H9 (cell line): ENCODE results near the gene ABCG8. TPM values are rescaled to one million over a fixed set of nuclear protein-coding genes. Genes with fewer than 3 reads are reported as not detected.

Experiments used
- DNase-seq: peaks from one replicate; pipeline ENCODE4 v3.0.0-alpha.2; 2017
- H2AFZ ChIP-seq: one replicate; pipeline ENCODE4 v1.6.1; 2013; ENCODE audit warnings: mild to moderate bottlenecking, low read length, control low read depth, moderate library complexity
- H2AK5ac ChIP-seq: 2 replicates; pipeline ENCODE4 v1.6.1; 2013; ENCODE audit warnings: low read length, control low read depth, mixed read lengths; ENCODE audit not compliant: insufficient read length
- H2BK120ac ChIP-seq: one replicate; pipeline ENCODE4 v1.6.1; 2013; ENCODE audit warnings: low read depth, mild to moderate bottlenecking, low read length, control low read depth, inconsistent platforms; ENCODE audit not compliant: poor library complexity, severe bottlenecking
- H2BK12ac ChIP-seq: 2 replicates; pipeline ENCODE4 v1.6.1; 2013; ENCODE audit warnings: low read length, control low read depth, mixed read lengths, low read depth; ENCODE audit not compliant: insufficient read length
- H2BK15ac ChIP-seq: 2 replicates; pipeline ENCODE4 v1.6.1; 2013; ENCODE audit warnings: low read depth, low read length, control low read depth
- H2BK20ac ChIP-seq: one replicate; pipeline ENCODE4 v1.6.1; 2013; ENCODE audit warnings: low read depth, mild to moderate bottlenecking, low read length, control low read depth, inconsistent platforms; ENCODE audit not compliant: poor library complexity, severe bottlenecking
- H2BK5ac ChIP-seq: 2 replicates; pipeline ENCODE4 v1.6.1; 2013; ENCODE audit warnings: low read length, control low read depth, mixed read lengths; ENCODE audit not compliant: insufficient read length
- H3K14ac ChIP-seq: 2 replicates; pipeline ENCODE4 v1.6.1; 2013; ENCODE audit warnings: low read length, control low read depth; ENCODE audit not compliant: insufficient read depth
- H3K18ac ChIP-seq: 2 replicates; pipeline ENCODE4 v1.6.1; 2013; ENCODE audit warnings: low read depth, mild to moderate bottlenecking, mixed read lengths, low read length, control low read depth; ENCODE audit not compliant: insufficient read length
- H3K23ac ChIP-seq: 2 replicates; pipeline ENCODE4 v1.6.1; 2013; ENCODE audit warnings: low read length, control low read depth, mixed read lengths, low read depth; ENCODE audit not compliant: insufficient read length
- H3K23me2 ChIP-seq: 2 replicates; pipeline ENCODE4 v1.6.1; 2013; ENCODE audit warnings: low read depth, mild to moderate bottlenecking, mixed read lengths, low read length, control low read depth; ENCODE audit not compliant: insufficient read length, poor library complexity, severe bottlenecking
- H3K27ac ChIP-seq: 2 replicates; pipeline ENCODE4 v1.5.1; 2013; ENCODE audit warnings: low read length, control low read depth, mixed read lengths, low read depth; ENCODE audit not compliant: insufficient read length
- H3K27me3 ChIP-seq: 2 replicates; pipeline ENCODE4 v1.6.1; 2013; ENCODE audit warnings: low read length, control low read depth, inconsistent platforms; ENCODE audit not compliant: insufficient read depth
- H3K4ac ChIP-seq: 2 replicates; pipeline ENCODE4 v1.6.1; 2013; ENCODE audit warnings: low read depth, mild to moderate bottlenecking, control low read depth, inconsistent platforms, low read length, moderate library complexity
- H3K4me1 ChIP-seq: 2 replicates; pipeline ENCODE4 v1.6.1; 2013; ENCODE audit warnings: low read length, control low read depth, inconsistent platforms; ENCODE audit not compliant: insufficient read depth
- H3K4me2 ChIP-seq: 2 replicates; pipeline ENCODE4 v1.6.1; 2013; ENCODE audit warnings: low read length, control low read depth, mixed read lengths; ENCODE audit not compliant: insufficient read length, insufficient read depth
- H3K56ac ChIP-seq: 2 replicates; pipeline ENCODE4 v1.6.1; 2013; ENCODE audit warnings: low read depth, mild to moderate bottlenecking, mixed read lengths, low read length, control low read depth; ENCODE audit not compliant: insufficient read length
- H3K79me1 ChIP-seq: 2 replicates; pipeline ENCODE4 v1.6.1; 2013; ENCODE audit warnings: low read depth, mild to moderate bottlenecking, moderate library complexity, low read length, control low read depth, inconsistent platforms; ENCODE audit not compliant: insufficient read depth, poor library complexity, severe bottlenecking
- H3K79me2 ChIP-seq: 2 replicates; pipeline ENCODE4 v1.6.1; 2013; ENCODE audit warnings: low read length, control low read depth, inconsistent platforms; ENCODE audit not compliant: insufficient read depth
- H3K9ac ChIP-seq: 2 replicates; pipeline ENCODE4 v1.6.1; 2013; ENCODE audit warnings: low read length, control low read depth, mixed read lengths; ENCODE audit not compliant: insufficient read length; ENCODE audit errors: extremely low read depth
- H3K9me3 ChIP-seq: one replicate; pipeline ENCODE4 v1.6.1; 2013; ENCODE audit warnings: low read depth, low read length, inconsistent platforms; ENCODE audit not compliant: control insufficient read depth
- H3T11ph ChIP-seq: one replicate; pipeline ENCODE4 v1.6.1; 2013; ENCODE audit warnings: mild to moderate bottlenecking, low read length, control low read depth, inconsistent platforms
- H4K20me1 ChIP-seq: one replicate; pipeline ENCODE4 v1.6.1; 2013; ENCODE audit not compliant: control insufficient read depth, insufficient read length, insufficient read depth
- H4K5ac ChIP-seq: 2 replicates; pipeline ENCODE4 v1.6.1; 2013; ENCODE audit warnings: low read depth, mild to moderate bottlenecking, mixed read lengths, low read length, control low read depth; ENCODE audit not compliant: insufficient read length
- H4K8ac ChIP-seq: replicated peaks from 2 replicates; pipeline ENCODE4 v1.6.1; 2013; ENCODE audit warnings: low read length, control low read depth, mixed read lengths, low read depth; ENCODE audit not compliant: insufficient read length
- H4K91ac ChIP-seq: 2 replicates; pipeline ENCODE4 v1.6.1; 2013; ENCODE audit warnings: low read depth, mild to moderate bottlenecking, moderate library complexity, mixed read lengths, low read length, control low read depth; ENCODE audit not compliant: insufficient read length
- H3K27ac Mint-ChIP-seq, 3 experiments: 2 replicates in 2 of 3; 3 replicates in 1 of 3; pipeline ENCODE4 v1.8.0; 2020 to 2021; ENCODE audit warnings: mixed read lengths in 3 of 3, mild to moderate bottlenecking in 1 of 3, moderate library complexity in 1 of 3
- H3K27me3 Mint-ChIP-seq: 2 replicates; pipeline ENCODE4 v1.8.0; 2021; ENCODE audit warnings: low read depth, mild to moderate bottlenecking, moderate library complexity, mixed read lengths
- H3K36me3 Mint-ChIP-seq, 3 experiments: 2 replicates in 2 of 3; 3 replicates in 1 of 3; pipeline ENCODE4 v1.8.0; 2020 to 2021; ENCODE audit warnings: low read depth in 3 of 3, mixed read lengths in 3 of 3; ENCODE audit not compliant: insufficient read depth in 1 of 3
- H3K4me1 Mint-ChIP-seq, 2 experiments: 2 replicates each; pipeline ENCODE4 v1.8.0; 2020; ENCODE audit warnings: mixed read lengths in 2 of 2
- H3K4me3 Mint-ChIP-seq, 2 experiments: 2 replicates in 1 of 2; 3 replicates in 1 of 2; pipeline ENCODE4 v1.8.0; 2020 to 2021; ENCODE audit warnings: mild to moderate bottlenecking in 2 of 2, mixed read lengths in 2 of 2, moderate library complexity in 1 of 2
- H3K9me3 Mint-ChIP-seq, 2 experiments: 2 replicates in 1 of 2; 3 replicates in 1 of 2; pipeline ENCODE4 v1.8.0; 2020; ENCODE audit warnings: mild to moderate bottlenecking in 2 of 2, mixed read lengths in 2 of 2, moderate library complexity in 1 of 2
- WGBS: extraction: QIAGEN DNeasy Blood & Tissue Kit; methylation state at CpG from one replicate; pipeline ENCODE4 v1.1.7; 2013; ENCODE audit warnings: missing lambda C conversion rate, low lambda C conversion rate, mixed read lengths; ENCODE audit not compliant: insufficient read length; ENCODE audit errors: extremely low coverage; 5-methylcytosine and 5-hydroxymethylcytosine counted together
- total RNA-seq: library from RNA; stranded (reverse); gene quantifications from 2 replicates; pipeline ENCODE4 v1.2.1, GENCODE V29; 2021
- TF ChIP-seq, protein P1 (sequence below): fragments of 200-600 bp; sonication (generic); conservative IDR thresholded peaks from 3 replicates; pipeline ENCODE4 v1.8.0; 2021; ENCODE audit warnings: antibody characterized with exemption, mild to moderate bottlenecking

The ABCG8 gene
- total RNA-seq, 1 experiment from 2014 or later, result not detected

DNA sequence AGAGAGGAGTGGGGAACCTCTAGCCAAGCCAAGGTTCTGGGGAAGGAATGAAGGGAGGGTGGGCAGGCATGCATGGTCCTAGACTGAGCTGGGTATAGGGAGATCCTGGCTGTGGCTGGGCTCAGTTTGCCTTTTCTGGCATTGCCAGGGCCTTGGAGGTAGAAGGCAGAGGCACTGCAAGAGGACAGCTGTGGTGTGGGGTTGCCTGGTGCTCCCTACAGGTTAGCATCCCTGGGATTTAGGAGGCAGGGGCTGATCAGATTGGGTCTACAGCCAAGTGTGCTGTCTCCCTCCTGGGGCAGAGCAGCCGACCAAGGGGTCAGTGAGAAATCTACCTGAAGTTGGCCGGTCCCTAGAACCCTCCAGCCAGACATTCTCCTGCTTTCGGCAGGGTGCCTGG is 15.9 kb downstream of the ABCG8 start:
- no peak overlapping the region for H4K91ac ChIP-seq
- H4K5ac ChIP-seq, result no peak overlapping the region
- no peaks in the 10 kb centered on the region for H4K20me1 ChIP-seq
- WGBS, result no CpG with 5 or more reads among the region's 3 CpGs
- TF ChIP-seq, protein P1, sequence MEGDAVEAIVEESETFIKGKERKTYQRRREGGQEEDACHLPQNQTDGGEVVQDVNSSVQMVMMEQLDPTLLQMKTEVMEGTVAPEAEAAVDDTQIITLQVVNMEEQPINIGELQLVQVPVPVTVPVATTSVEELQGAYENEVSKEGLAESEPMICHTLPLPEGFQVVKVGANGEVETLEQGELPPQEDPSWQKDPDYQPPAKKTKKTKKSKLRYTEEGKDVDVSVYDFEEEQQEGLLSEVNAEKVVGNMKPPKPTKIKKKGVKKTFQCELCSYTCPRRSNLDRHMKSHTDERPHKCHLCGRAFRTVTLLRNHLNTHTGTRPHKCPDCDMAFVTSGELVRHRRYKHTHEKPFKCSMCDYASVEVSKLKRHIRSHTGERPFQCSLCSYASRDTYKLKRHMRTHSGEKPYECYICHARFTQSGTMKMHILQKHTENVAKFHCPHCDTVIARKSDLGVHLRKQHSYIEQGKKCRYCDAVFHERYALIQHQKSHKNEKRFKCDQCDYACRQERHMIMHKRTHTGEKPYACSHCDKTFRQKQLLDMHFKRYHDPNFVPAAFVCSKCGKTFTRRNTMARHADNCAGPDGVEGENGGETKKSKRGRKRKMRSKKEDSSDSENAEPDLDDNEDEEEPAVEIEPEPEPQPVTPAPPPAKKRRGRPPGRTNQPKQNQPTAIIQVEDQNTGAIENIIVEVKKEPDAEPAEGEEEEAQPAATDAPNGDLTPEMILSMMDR, result no peak
- no peaks in the 10 kb centered on the region for H3K9me3 ChIP-seq
- no peak for DNase-seq
- no peaks in the 10 kb centered on the region for H3K79me2 ChIP-seq
- H3K79me1 ChIP-seq, result no peaks in the 10 kb centered on the region
- Mint-ChIP-seq H3K27me3 (peaks cover 43% of the 10 kb centered on the region), H3K27ac (no peak overlapping the region), H3K9me3 (no peaks in the 10 kb centered on the region), H3K4me3 (no peak overlapping the region), H3K36me3 (no peaks in the 10 kb centered on the region; a peak in 1 of 7 replicates), H3K4me1 (no peaks in the 10 kb centered on the region)
- no peak overlapping the region for H3K18ac ChIP-seq
- H2BK12ac ChIP-seq, result no peak overlapping the region
- no peaks in the 10 kb centered on the region; the same call in 1 of the 2 replicates for H3K27me3 ChIP-seq
- no peak overlapping the region for H2BK20ac ChIP-seq
- H4K8ac ChIP-seq, result no peak overlapping the region
- H2AFZ ChIP-seq, result no peak overlapping the region
- H3K4ac ChIP-seq, result no peak overlapping the region
- no peak overlapping the region for H2BK15ac ChIP-seq
- H3K23me2 ChIP-seq, result no peaks in the 10 kb centered on the region
- H2BK5ac ChIP-seq, result no peak overlapping the region
- H3K27ac ChIP-seq, result no peak overlapping the region
- H3T11ph ChIP-seq, result no peak overlapping the region
- no peak overlapping the region for H3K14ac ChIP-seq
- no peaks in the 10 kb centered on the region for H3K4me1 ChIP-seq
- H3K23ac ChIP-seq, result no peak overlapping the region
- H3K9ac ChIP-seq, result no peak overlapping the region
- H3K4me2 ChIP-seq, result no peak overlapping the region
- H2AK5ac ChIP-seq, result no peak overlapping the region
- H2BK120ac ChIP-seq, result no peak overlapping the region
- H3K56ac ChIP-seq, result no peak overlapping the region
